CD4-positive, alpha-beta T cell (primary cell): ENCODE results near the gene F5. TPM values are rescaled to one million over a fixed set of nuclear protein-coding genes. Genes with fewer than 3 reads are reported as not detected.

ENCODE experiments used
- ATAC-seq: fragments of 200-7000 bp; cut with Tn5 transposase; one replicate; pipeline ENCODE4 v1.10.0; 2022; ENCODE audit warnings: mild to moderate bottlenecking; ENCODE audit not compliant: poor library complexity
- CTCF ChIA-PET: fragments of 350-600 bp; sonication (Branson Sonifier 250); formaldehyde crosslinking; loops from one replicate; lab custom pipeline; 2021; ENCODE audit warnings: antibody characterized with exemption, inconsistent platforms; lab: Charles Lee
- POLR2A ChIA-PET: fragments of 350-600 bp; sonication (Branson Sonifier 250); formaldehyde crosslinking; loops from one replicate; lab custom pipeline; 2021; ENCODE audit warnings: antibody characterized with exemption, inconsistent platforms; lab: Charles Lee
- DNase-seq, 14 experiments: peaks; one replicate each; pipeline ENCODE4 v3.0.0-alpha.2; 2013 to 2020; ENCODE audit warnings: mixed read lengths in 2 of 14
- H3K27ac ChIP-seq, 2 donors: one replicate each; pipeline versions ENCODE4 v1.5.1 to v1.7.0; 2013; ENCODE audit warnings: low read length in 2 of 2, low read depth in 1 of 2, mild to moderate bottlenecking in 1 of 2
- H3K27me3 ChIP-seq, 2 experiments: 1 replicate in 1 of 2; 2 replicates in 1 of 2; pipeline versions ENCODE4 v1.6.1 to v1.7.0; 2013; ENCODE audit warnings: low read length in 2 of 2, control low read depth in 1 of 2, mild to moderate bottlenecking in 1 of 2, moderate library complexity in 1 of 2; ENCODE audit not compliant: insufficient read depth in 2 of 2, control insufficient read depth in 1 of 2
- H3K36me3 ChIP-seq: one replicate; pipeline ENCODE4 v1.6.1; 2013; ENCODE audit warnings: low read length, control low read depth; ENCODE audit not compliant: insufficient read depth
- H3K4me1 ChIP-seq: one replicate; pipeline ENCODE4 v1.6.1; 2013; ENCODE audit warnings: low read length, control low read depth; ENCODE audit not compliant: insufficient read depth
- H3K4me3 ChIP-seq: one replicate; pipeline ENCODE4 v1.5.1; 2013; ENCODE audit warnings: mild to moderate bottlenecking, low read length, moderate library complexity
- H3K9me3 ChIP-seq, 2 experiments: 1 replicate in 1 of 2; 2 replicates in 1 of 2; pipeline versions ENCODE4 v1.6.1 to v1.7.0; 2013; ENCODE audit warnings: low read length in 2 of 2, mild to moderate bottlenecking in 2 of 2, control low read depth in 1 of 2, moderate library complexity in 1 of 2; ENCODE audit not compliant: control insufficient read depth in 1 of 2, insufficient read depth in 1 of 2
- H3K27ac Mint-ChIP-seq: one replicate; pipeline ENCODE4 v1.8.0; 2020; ENCODE audit warnings: mixed read lengths
- H3K27me3 Mint-ChIP-seq: one replicate; pipeline ENCODE4 v1.8.0; 2021; ENCODE audit warnings: mixed read lengths
- H3K36me3 Mint-ChIP-seq: one replicate; pipeline ENCODE4 v1.8.0; 2021; ENCODE audit warnings: low read depth, mixed read lengths
- H3K4me1 Mint-ChIP-seq: one replicate; pipeline ENCODE4 v1.8.0; 2021; ENCODE audit warnings: low read depth, mixed read lengths
- H3K4me3 Mint-ChIP-seq: one replicate; pipeline ENCODE4 v1.8.0; 2020; ENCODE audit warnings: mild to moderate bottlenecking, mixed read lengths
- H3K9me3 Mint-ChIP-seq: one replicate; pipeline ENCODE4 v1.8.0; 2020; ENCODE audit warnings: mixed read lengths
- intact Hi-C, 2 experiments: fragments of 100-400 bp; cut with DNase I in 1 of 2; cut with micrococcal nuclease in 1 of 2; formaldehyde crosslinking; loops; one replicate each; pipeline versions ENCODE4 v1.15.1 to v1.9.0; 2023 to 2025; cut with DNase I, micrococcal nuclease
- total RNA-seq, 174 experiments: library from RNA in 2 of 174; stranded (reverse) in 2 of 174; gene quantifications; one replicate each; pipeline ENCODE4 v1.2.3 and lab custom pipeline; 2021 to 2026
- TF ChIP-seq, protein P1 (sequence below): fragments of 200-600 bp; IDR thresholded peaks from one replicate; pipeline ENCODE4 v1.8.0; 2022; ENCODE audit warnings: antibody characterized with exemption, mild to moderate bottlenecking

The F5 gene
- total RNA-seq, 2 experiments from 2014 or later, result 5.4 to 6.2 TPM

DNA sequence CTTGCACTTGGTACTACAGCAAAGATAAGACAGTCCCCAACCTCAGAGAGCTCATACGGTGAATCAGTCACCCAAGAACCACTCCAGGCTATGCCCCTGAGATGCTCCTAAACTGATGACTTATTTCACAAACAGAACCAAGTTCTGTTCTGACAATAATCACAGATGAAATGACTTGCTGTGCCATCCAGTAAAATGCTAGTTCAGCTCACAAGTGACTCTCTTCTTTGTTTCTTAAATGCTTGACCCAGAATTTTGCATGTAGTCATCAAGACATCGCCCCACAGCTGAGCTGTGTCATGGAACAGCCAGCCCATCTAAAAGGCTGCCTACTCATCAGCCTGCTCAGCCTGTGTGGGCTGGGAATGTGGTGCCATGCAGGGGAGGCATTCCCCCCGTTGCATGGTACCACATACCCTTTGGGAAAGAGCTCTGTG lies 94.4 kb downstream of the F5 start:
- H3K4me1 ChIP-seq, result peaks cover 2% of the 10 kb centered on the region
- no peak for DNase-seq
- no peak for ATAC-seq
- TF ChIP-seq, protein P1, sequence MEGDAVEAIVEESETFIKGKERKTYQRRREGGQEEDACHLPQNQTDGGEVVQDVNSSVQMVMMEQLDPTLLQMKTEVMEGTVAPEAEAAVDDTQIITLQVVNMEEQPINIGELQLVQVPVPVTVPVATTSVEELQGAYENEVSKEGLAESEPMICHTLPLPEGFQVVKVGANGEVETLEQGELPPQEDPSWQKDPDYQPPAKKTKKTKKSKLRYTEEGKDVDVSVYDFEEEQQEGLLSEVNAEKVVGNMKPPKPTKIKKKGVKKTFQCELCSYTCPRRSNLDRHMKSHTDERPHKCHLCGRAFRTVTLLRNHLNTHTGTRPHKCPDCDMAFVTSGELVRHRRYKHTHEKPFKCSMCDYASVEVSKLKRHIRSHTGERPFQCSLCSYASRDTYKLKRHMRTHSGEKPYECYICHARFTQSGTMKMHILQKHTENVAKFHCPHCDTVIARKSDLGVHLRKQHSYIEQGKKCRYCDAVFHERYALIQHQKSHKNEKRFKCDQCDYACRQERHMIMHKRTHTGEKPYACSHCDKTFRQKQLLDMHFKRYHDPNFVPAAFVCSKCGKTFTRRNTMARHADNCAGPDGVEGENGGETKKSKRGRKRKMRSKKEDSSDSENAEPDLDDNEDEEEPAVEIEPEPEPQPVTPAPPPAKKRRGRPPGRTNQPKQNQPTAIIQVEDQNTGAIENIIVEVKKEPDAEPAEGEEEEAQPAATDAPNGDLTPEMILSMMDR, result no peak
- no peaks in the 10 kb centered on the region for H3K36me3 ChIP-seq
- peaks cover 0 to 6% of the 10 kb centered on the region in 2 experiments for H3K27me3 ChIP-seq
- no peaks in the 10 kb centered on the region for H3K36me3 Mint-ChIP-seq
- H3K27me3 Mint-ChIP-seq, result peaks cover 11% of the 10 kb centered on the region
- H3K27ac Mint-ChIP-seq, result no peak overlapping the region
- no peak overlapping the region for H3K27ac ChIP-seq
- no peaks in the 10 kb centered on the region for H3K9me3 ChIP-seq
- intact Hi-C loops, result no loop called here
- ChIA-PET CTCF (no interaction called here), POLR2A (no interaction called here)
- peaks cover 10% of the 10 kb centered on the region for H3K4me1 Mint-ChIP-seq
- no peaks in the 10 kb centered on the region for H3K9me3 Mint-ChIP-seq
- H3K4me3 Mint-ChIP-seq, result no peak overlapping the region
- no peak overlapping the region for H3K4me3 ChIP-seq

- no peak overlapping the region for H3K4me3 ChIP-seq
- intact Hi-C loops, result loop anchor here (5.0 to 10.0 kb wide), 7 partner anchors 121 to 1311 kb away; partner anchors contain the start of genes BLZF1 (in 2 of the 2), NME7 (in 2 of the 2), METTL18 (in 1 of the 2) and SCYL3 (in 1 of the 2)
- TF ChIP-seq, protein P1, result no peak
- DNase-seq, result no peak
- H3K9me3 Mint-ChIP-seq, result no peaks in the 10 kb centered on the region
- ChIA-PET POLR2A (no interaction called here), CTCF (no interaction called here)
- no peaks in the 10 kb centered on the region for H3K9me3 ChIP-seq
- peaks cover 43% of the 10 kb centered on the region for H3K4me1 Mint-ChIP-seq
- H3K27me3 Mint-ChIP-seq, result no peaks in the 10 kb centered on the region
- H3K36me3 Mint-ChIP-seq, result peaks cover 13% of the 10 kb centered on the region
- ATAC-seq, result no peak
- peak overlapping the region; percentile 70 for H3K4me3 Mint-ChIP-seq
- H3K4me1 ChIP-seq, result peaks cover 20% of the 10 kb centered on the region
- H3K27ac Mint-ChIP-seq, result no peak overlapping the region
- no peak overlapping the region for H3K27ac ChIP-seq
- H3K36me3 ChIP-seq, result no peaks in the 10 kb centered on the region
- H3K27me3 ChIP-seq, result no peaks in the 10 kb centered on the region
These were observed 98.1 kb downstream of the F5 start for GRCh38 chr1:169488157-169488556.

DNA sequence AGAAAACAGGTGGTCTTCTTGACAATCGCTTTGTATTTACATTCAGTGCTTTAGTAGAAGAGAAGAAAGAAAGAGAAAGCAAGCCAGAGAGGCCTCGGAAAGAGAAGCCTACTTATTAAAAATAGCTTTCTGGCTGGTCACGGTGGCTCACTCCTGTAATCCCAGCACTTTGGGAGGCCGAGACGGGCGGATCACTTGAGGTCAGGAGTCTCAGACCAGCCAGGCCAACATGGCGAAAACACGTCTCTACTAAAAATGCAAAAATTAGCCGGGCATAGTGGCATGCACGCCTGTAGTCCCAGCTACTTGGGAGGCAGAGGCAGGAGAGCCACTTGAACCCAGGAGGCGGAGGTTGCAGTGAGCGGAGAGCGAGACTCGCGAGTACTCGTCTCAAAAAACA lies 98.7 kb downstream of the F5 start:
- CTCF ChIA-PET, result no interaction called here

More for the DNA sequence above, 98.7 kb downstream of the F5 start:
- Mint-ChIP-seq H3K27me3 (no peaks in the 10 kb centered on the region), H3K9me3 (no peaks in the 10 kb centered on the region), H3K27ac (no peak overlapping the region), H3K4me3 (no peak overlapping the region), H3K4me1 (peaks cover 46% of the 10 kb centered on the region), H3K36me3 (peaks cover 13% of the 10 kb centered on the region)
- Histone ChIP-seq H3K36me3 (no peaks in the 10 kb centered on the region), H3K27ac (no peak overlapping the region), H3K4me1 (peaks cover 20% of the 10 kb centered on the region), H3K9me3 (no peaks in the 10 kb centered on the region), H3K27me3 (no peaks in the 10 kb centered on the region), H3K4me3 (no peak overlapping the region)
- no peak for DNase-seq
- TF ChIP-seq, protein P1, result no peak
- ATAC-seq, result no peak
- POLR2A ChIA-PET, result no interaction called here
- intact Hi-C loops, result loop anchor here (5.0 to 10.0 kb wide), 7 partner anchors 120 to 1310 kb away; partner anchors contain the start of genes BLZF1 (in 2 of the 2), NME7 (in 2 of the 2), METTL18 (in 1 of the 2) and SCYL3 (in 1 of the 2)
